GM18951 (cell line): Measurements from ENCODE around the gene LHX4.

Experiments used
- POLR2A ChIP-seq: IDR thresholded peaks from 4 replicates; pipeline ENCODE4 v1.6.1; 2011; ENCODE audit warnings: mild to moderate bottlenecking; ENCODE audit not compliant: insufficient read length, insufficient read depth; ENCODE audit errors: extremely low read depth
- in situ Hi-C: fragments of 300-500 bp; cut with MboI; formaldehyde crosslinking; loops from one replicate; pipeline ENCODE4 v1.12.0; 2022; ENCODE audit warnings: low sequenced_read_pairs, mixed read lengths, inconsistent platforms; ENCODE audit not compliant: unreplicated experiment

LHX4 gene

GRCh38 chr1:180218806-180219765 lies 11.0 kb upstream of the LHX4 start:
- in situ Hi-C loops = no loop called here
- no peak for TF ChIP-seq POLR2A

- no peak for TF ChIP-seq POLR2A
- in situ Hi-C loops = no loop called here
Observed at GRCh38 chr1:180219776-180220175, 10.3 kb upstream of the LHX4 start.

GRCh38 chr1:180221462-180221861 lies 8.6 kb upstream of the LHX4 start:
- TF ChIP-seq POLR2A = no peak
- in situ Hi-C loops = no loop called here

- in situ Hi-C loops = no loop called here
- no peak for TF ChIP-seq POLR2A
Observed at GRCh38 chr1:180224902-180225301, 5.2 kb upstream of the LHX4 start.

GRCh38 chr1:180225403-180225802 lies 4.7 kb upstream of the LHX4 start:
- in situ Hi-C loops = no loop called here
- TF ChIP-seq POLR2A = no peak

- TF ChIP-seq POLR2A = no peak
- in situ Hi-C loops = no loop called here
Observed at GRCh38 chr1:180227861-180228647, 2.0 kb upstream of the LHX4 start.

- TF ChIP-seq POLR2A = no peak
- in situ Hi-C loops = no loop called here
Observed at GRCh38 chr1:180228648-180229482, 1.2 kb upstream of the LHX4 start.

GRCh38 chr1:180230416-180230790 lies 339 bp downstream of the LHX4 start:
- TF ChIP-seq POLR2A = no peak
- in situ Hi-C loops = no loop called here

GRCh38 chr1:180230791-180231505 lies 884 bp downstream of the LHX4 start:
- in situ Hi-C loops = no loop called here
- TF ChIP-seq POLR2A = no peak

- TF ChIP-seq POLR2A = no peak
- in situ Hi-C loops = no loop called here
Observed at GRCh38 chr1:180231506-180231921, 1.4 kb downstream of the LHX4 start.

- in situ Hi-C loops = no loop called here
- no peak for TF ChIP-seq POLR2A
Observed at GRCh38 chr1:180231936-180232335, 1.9 kb downstream of the LHX4 start.

- in situ Hi-C loops = no loop called here
Observed at GRCh38 chr1:180232521-180233043, 2.5 kb downstream of the LHX4 start.

More at GRCh38 chr1:180232521-180233043, 2.5 kb downstream of the LHX4 start:
- TF ChIP-seq POLR2A = no peak
